ENCODE measurements around the gene ARMC8. TPM values are rescaled to one million over a fixed set of nuclear protein-coding genes. Genes with fewer than 3 reads are reported as not detected.

ARMC8 gene
- total RNA-seq, 1 donor from 2014 or later: 46.5 TPM

DNA sequence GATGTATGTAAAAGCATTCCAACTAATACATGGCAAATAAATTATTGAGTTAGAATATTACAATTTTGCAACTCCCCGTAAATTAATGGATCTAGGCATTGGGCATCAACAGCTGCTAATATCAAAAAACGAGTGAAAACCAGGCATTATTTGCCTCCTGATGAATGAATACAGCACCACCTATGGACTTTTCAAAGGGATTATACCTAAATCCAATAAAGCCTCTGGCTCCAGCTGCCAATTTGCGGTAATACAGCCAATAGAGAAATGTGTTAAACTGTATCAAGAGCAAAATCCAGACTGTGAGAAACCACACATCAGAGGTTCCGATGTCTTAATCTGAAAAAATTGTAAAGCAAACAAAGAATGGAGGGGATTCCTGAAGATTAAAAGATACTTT is 38.6 kb upstream of the ARMC8 start:
- H3K4me3 Mint-ChIP-seq (ENCODE audit: unreplicated experiment): no peak overlapping the region
- H3K27me3 Mint-ChIP-seq (ENCODE audit: unreplicated experiment): peaks cover 39% of the 10 kb centered on the region
- TF ChIP-seq, protein P1, sequence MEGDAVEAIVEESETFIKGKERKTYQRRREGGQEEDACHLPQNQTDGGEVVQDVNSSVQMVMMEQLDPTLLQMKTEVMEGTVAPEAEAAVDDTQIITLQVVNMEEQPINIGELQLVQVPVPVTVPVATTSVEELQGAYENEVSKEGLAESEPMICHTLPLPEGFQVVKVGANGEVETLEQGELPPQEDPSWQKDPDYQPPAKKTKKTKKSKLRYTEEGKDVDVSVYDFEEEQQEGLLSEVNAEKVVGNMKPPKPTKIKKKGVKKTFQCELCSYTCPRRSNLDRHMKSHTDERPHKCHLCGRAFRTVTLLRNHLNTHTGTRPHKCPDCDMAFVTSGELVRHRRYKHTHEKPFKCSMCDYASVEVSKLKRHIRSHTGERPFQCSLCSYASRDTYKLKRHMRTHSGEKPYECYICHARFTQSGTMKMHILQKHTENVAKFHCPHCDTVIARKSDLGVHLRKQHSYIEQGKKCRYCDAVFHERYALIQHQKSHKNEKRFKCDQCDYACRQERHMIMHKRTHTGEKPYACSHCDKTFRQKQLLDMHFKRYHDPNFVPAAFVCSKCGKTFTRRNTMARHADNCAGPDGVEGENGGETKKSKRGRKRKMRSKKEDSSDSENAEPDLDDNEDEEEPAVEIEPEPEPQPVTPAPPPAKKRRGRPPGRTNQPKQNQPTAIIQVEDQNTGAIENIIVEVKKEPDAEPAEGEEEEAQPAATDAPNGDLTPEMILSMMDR (IDR thresholded peaks at IDR 0.05): no peak
- no peaks in the 10 kb centered on the region for H3K9me3 Mint-ChIP-seq (ENCODE audit: unreplicated experiment)
- no peaks in the 10 kb centered on the region for H3K36me3 Mint-ChIP-seq (ENCODE audit: unreplicated experiment)
- H3K4me1 Mint-ChIP-seq (ENCODE audit: unreplicated experiment): no peaks in the 10 kb centered on the region
- no peak for DNase-seq (ENCODE audit: extremely low spot score, unreplicated experiment)
- no peak overlapping the region for H3K27ac Mint-ChIP-seq (ENCODE audit: unreplicated experiment)

DNA sequence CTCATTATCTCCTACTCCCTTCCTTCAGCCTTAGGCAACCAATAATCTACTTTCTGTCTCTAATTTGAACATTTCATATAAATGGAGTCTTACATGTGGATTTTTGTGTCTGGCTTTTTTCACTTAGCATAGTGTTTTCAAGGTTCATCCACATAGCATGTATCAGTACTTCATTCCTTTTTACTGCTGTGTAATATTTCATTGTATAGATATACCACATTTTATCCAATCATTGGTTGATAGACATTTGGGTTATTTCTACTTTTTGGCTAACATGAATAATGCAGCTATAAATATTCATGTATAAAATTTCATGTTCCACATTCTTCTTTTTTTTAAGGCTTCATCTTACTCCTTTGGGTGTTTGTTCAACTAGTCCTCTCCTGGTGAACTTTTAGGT is 32.6 kb upstream of the ARMC8 start:
- peaks cover 11% of the 10 kb centered on the region for H3K27me3 Mint-ChIP-seq (ENCODE audit: unreplicated experiment)
- TF ChIP-seq, protein P1 (IDR thresholded peaks at IDR 0.05): no peak
- DNase-seq (ENCODE audit: extremely low spot score, unreplicated experiment): no peak
- H3K4me3 Mint-ChIP-seq (ENCODE audit: unreplicated experiment): no peak overlapping the region
- H3K27ac Mint-ChIP-seq (ENCODE audit: unreplicated experiment): no peak overlapping the region
- H3K36me3 Mint-ChIP-seq (ENCODE audit: unreplicated experiment): peaks cover 4% of the 10 kb centered on the region
- no peaks in the 10 kb centered on the region for H3K4me1 Mint-ChIP-seq (ENCODE audit: unreplicated experiment)
- H3K9me3 Mint-ChIP-seq (ENCODE audit: unreplicated experiment): peaks cover 9% of the 10 kb centered on the region

DNA sequence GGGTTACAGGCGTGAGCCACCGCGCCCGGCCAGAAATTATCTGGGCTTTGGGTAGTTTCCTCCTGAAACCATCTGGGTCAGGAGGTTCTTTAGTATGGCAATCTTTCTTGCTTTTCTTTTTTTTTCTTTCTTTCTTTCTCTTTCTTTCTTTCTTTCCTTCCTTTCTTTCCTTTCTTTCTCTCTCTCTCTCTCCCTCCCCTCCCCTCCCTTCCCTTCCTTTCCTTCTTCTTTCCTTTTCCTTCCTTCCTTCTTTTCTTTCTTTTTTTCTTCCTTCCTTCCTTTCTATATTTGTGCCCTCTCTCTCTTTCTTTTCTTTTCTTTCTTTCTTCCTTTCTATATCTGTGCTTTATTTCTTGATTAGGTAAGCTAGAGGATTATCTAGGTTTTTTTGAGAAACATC is 29.4 kb upstream of the ARMC8 start:
- DNase-seq (ENCODE audit: extremely low spot score, unreplicated experiment): no peak
- Mint-ChIP-seq H3K27ac (ENCODE audit: unreplicated experiment) (no peak overlapping the region), H3K9me3 (ENCODE audit: unreplicated experiment) (peaks cover 9% of the 10 kb centered on the region), H3K4me1 (ENCODE audit: unreplicated experiment) (no peaks in the 10 kb centered on the region), H3K4me3 (ENCODE audit: unreplicated experiment) (no peak overlapping the region), H3K27me3 (ENCODE audit: unreplicated experiment) (peaks cover 6% of the 10 kb centered on the region), H3K36me3 (ENCODE audit: unreplicated experiment) (peaks cover 26% of the 10 kb centered on the region)
- TF ChIP-seq, protein P1 (IDR thresholded peaks at IDR 0.05): no peak

DNA sequence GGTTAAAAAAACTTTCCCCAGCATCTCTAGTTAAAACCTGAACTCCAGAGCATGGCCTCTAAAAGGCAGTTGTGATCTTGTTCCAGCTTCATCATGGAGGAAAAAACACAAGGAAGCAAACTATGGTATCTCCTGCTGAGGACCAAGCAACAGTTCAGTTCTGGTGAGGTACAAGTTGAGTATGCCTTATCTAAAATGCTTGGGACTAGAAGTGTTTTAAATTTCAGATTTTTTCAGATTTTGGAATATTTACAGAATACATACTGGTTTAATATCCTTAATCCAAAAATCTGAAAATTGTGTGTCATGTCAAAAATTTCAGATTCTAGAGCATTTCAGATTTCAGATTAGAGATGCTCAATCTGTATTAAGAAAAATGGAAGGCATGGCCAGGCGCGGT is 22.0 kb upstream of the ARMC8 start:
- Mint-ChIP-seq H3K27me3 (ENCODE audit: unreplicated experiment) (no peaks in the 10 kb centered on the region), H3K4me1 (ENCODE audit: unreplicated experiment) (no peaks in the 10 kb centered on the region), H3K4me3 (ENCODE audit: unreplicated experiment) (no peak overlapping the region), H3K36me3 (ENCODE audit: unreplicated experiment) (peaks cover 64% of the 10 kb centered on the region), H3K27ac (ENCODE audit: unreplicated experiment) (no peak overlapping the region), H3K9me3 (ENCODE audit: unreplicated experiment) (no peaks in the 10 kb centered on the region)
- TF ChIP-seq, protein P1 (IDR thresholded peaks at IDR 0.05): no peak
- no peak for DNase-seq (ENCODE audit: extremely low spot score, unreplicated experiment)

DNA sequence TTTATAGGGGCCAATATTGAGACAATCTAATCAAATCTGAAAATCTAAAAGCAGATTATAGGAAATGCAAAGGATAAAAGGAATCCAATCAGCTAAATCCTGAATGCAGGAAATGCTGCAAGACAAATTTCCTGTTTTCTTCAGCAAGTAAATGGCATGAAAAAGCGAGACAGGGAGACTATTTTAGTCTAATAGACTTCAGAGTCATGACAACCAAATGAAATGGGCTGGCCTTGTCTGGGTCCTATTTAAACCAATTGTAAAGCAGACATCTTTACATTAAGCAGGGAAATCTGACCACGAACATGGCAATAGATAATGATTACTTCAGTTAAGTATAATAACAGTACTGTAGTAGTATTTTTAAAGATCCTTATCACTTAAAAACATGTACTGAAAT is 14.5 kb upstream of the ARMC8 start:
- Mint-ChIP-seq H3K4me1 (ENCODE audit: unreplicated experiment) (peaks cover 32% of the 10 kb centered on the region), H3K27ac (ENCODE audit: unreplicated experiment) (no peak overlapping the region), H3K9me3 (ENCODE audit: unreplicated experiment) (no peaks in the 10 kb centered on the region), H3K36me3 (ENCODE audit: unreplicated experiment) (peaks cover 20% of the 10 kb centered on the region), H3K27me3 (ENCODE audit: unreplicated experiment) (no peaks in the 10 kb centered on the region), H3K4me3 (ENCODE audit: unreplicated experiment) (peak overlapping the region; percentile 26)
- DNase-seq (ENCODE audit: extremely low spot score, unreplicated experiment): no peak
- TF ChIP-seq, protein P1 (IDR thresholded peaks at IDR 0.05): no peak

All from osteocyte (in vitro differentiated cells).